ENCODE data around the gene CCDC182. TPM values are rescaled to one million over a fixed set of nuclear protein-coding genes. Genes with fewer than 3 reads are reported as not detected.

CCDC182 gene
- total RNA-seq, 1 donor from 2014 or later = 0.31 TPM

GRCh38 chr17:57726838-57727237 is 18.3 kb downstream of the CCDC182 start:
- DNase-seq = no peak

GRCh38 chr17:57726213-57726790 is 18.8 kb downstream of the CCDC182 start:
- no peak for DNase-seq

- no peak for DNase-seq
Observed at GRCh38 chr17:57724729-57725125, 20.4 kb downstream of the CCDC182 start.

GRCh38 chr17:57724026-57724728 is 20.9 kb downstream of the CCDC182 start:
- no peak for DNase-seq

GRCh38 chr17:57723427-57724025 is 21.6 kb downstream of the CCDC182 start:
- no peak for DNase-seq

GRCh38 chr17:57722704-57723043 is 22.4 kb downstream of the CCDC182 start:
- no peak for DNase-seq

GRCh38 chr17:57721967-57722703 is 23.0 kb downstream of the CCDC182 start:
- DNase-seq = no peak

- DNase-seq = no peak
Observed at GRCh38 chr17:57720386-57721035, 24.6 kb downstream of the CCDC182 start.

GRCh38 chr17:57718878-57719277 is 26.2 kb downstream of the CCDC182 start:
- DNase-seq = no peak

GRCh38 chr17:57715981-57716380 is 29.1 kb downstream of the CCDC182 start:
- no peak for DNase-seq

GRCh38 chr17:57714665-57715180 is 30.4 kb downstream of the CCDC182 start:
- DNase-seq = no peak

GRCh38 chr17:57713140-57713539 is 32.0 kb downstream of the CCDC182 start:
- no peak for DNase-seq

- DNase-seq = no peak
Observed at GRCh38 chr17:57708410-57708809, 36.7 kb downstream of the CCDC182 start.

GRCh38 chr17:57707892-57708291 is 37.2 kb downstream of the CCDC182 start:
- peak; percentile 13 for DNase-seq

- no peak for DNase-seq
Observed at GRCh38 chr17:57706761-57707160, 38.3 kb downstream of the CCDC182 start.

GRCh38 chr17:57705921-57706695 is 39.0 kb downstream of the CCDC182 start:
- no peak for DNase-seq

GRCh38 chr17:57704448-57704847 is 40.7 kb downstream of the CCDC182 start:
- no peak for DNase-seq

- no peak for DNase-seq
Observed at GRCh38 chr17:57703273-57703672, 41.8 kb downstream of the CCDC182 start.

GRCh38 chr17:57701124-57701523 is 44.0 kb downstream of the CCDC182 start:
- no peak for DNase-seq

GRCh38 chr17:57699751-57700219 is 45.3 kb downstream of the CCDC182 start:
- DNase-seq = no peak

- DNase-seq = no peak
Observed at GRCh38 chr17:57697891-57698711, 47.0 kb downstream of the CCDC182 start.

Data from occipital lobe (tissue), 2 donors.